PFSK-1 (cell line): ENCODE results near the gene LAD1.

Source experiments
- FOXP2 ChIP-seq: optimal IDR thresholded peaks from 2 replicates; pipeline ENCODE3; 2011; ENCODE audit warnings: borderline replicate concordance, control low read depth, inconsistent platforms; ENCODE audit not compliant: insufficient read depth; ENCODE audit errors: extremely low read length, extremely low read depth
- POLR2AphosphoS5 ChIP-seq: IDR thresholded peaks from 2 replicates; pipeline ENCODE4 v1.6.1; 2012; ENCODE audit warnings: low read depth, mild to moderate bottlenecking, control low read depth, low read length, moderate library complexity
- SIN3A ChIP-seq: IDR thresholded peaks from 2 replicates; pipeline ENCODE4 v1.6.1; 2012; ENCODE audit warnings: mild to moderate bottlenecking, low read length, moderate library complexity, borderline replicate concordance; ENCODE audit not compliant: insufficient read depth
- TAF1 ChIP-seq: IDR thresholded peaks from 2 replicates; pipeline ENCODE4 v1.6.1; 2012; ENCODE audit warnings: low read length, control low read depth, borderline replicate concordance; ENCODE audit not compliant: insufficient read depth
- TF ChIP-seq, protein P1 (sequence below), 2 experiments: IDR thresholded peaks; 2 replicates each; pipeline versions ENCODE4 v1.6.1 to v1.8.0; 2011 to 2012; ENCODE audit warnings: low read depth in 2 of 2, low read length in 2 of 2, control low read depth in 1 of 2, inconsistent platforms in 1 of 2, mild to moderate bottlenecking in 1 of 2, moderate library complexity in 1 of 2; ENCODE audit not compliant: insufficient read depth in 1 of 2

The LAD1 gene

DNA sequence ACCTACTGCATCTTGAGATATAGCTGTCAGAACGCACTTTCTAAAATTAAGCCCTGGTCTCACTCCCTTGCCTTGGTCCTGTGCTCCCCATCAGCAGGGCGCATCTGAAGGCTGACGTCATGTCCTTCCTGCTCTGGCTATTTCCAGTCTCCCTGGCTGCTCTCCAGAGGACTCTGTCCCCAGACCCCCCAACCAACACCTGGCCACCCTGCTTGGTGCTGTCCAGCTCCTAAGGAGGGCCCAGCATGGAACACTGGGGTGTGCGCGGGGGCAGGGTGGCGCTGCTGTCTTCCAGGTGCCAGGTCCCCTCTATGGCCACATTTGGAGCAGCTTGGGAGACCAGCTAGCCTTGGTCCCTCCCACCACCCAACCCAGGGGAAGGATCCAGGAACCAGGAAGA lies 29.9 kb downstream of the LAD1 start:
- TF ChIP-seq FOXP2, result no peak
- TF ChIP-seq, protein P1, sequence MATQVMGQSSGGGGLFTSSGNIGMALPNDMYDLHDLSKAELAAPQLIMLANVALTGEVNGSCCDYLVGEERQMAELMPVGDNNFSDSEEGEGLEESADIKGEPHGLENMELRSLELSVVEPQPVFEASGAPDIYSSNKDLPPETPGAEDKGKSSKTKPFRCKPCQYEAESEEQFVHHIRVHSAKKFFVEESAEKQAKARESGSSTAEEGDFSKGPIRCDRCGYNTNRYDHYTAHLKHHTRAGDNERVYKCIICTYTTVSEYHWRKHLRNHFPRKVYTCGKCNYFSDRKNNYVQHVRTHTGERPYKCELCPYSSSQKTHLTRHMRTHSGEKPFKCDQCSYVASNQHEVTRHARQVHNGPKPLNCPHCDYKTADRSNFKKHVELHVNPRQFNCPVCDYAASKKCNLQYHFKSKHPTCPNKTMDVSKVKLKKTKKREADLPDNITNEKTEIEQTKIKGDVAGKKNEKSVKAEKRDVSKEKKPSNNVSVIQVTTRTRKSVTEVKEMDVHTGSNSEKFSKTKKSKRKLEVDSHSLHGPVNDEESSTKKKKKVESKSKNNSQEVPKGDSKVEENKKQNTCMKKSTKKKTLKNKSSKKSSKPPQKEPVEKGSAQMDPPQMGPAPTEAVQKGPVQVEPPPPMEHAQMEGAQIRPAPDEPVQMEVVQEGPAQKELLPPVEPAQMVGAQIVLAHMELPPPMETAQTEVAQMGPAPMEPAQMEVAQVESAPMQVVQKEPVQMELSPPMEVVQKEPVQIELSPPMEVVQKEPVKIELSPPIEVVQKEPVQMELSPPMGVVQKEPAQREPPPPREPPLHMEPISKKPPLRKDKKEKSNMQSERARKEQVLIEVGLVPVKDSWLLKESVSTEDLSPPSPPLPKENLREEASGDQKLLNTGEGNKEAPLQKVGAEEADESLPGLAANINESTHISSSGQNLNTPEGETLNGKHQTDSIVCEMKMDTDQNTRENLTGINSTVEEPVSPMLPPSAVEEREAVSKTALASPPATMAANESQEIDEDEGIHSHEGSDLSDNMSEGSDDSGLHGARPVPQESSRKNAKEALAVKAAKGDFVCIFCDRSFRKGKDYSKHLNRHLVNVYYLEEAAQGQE (IDR thresholded peaks at IDR 0.05; ENCODE audit: insufficient read depth in 1 of 2, low read depth in 2 of 2, low read length in 2 of 2), result peak; percentile 57 to 84; a peak in 3 of 4 replicates

DNA sequence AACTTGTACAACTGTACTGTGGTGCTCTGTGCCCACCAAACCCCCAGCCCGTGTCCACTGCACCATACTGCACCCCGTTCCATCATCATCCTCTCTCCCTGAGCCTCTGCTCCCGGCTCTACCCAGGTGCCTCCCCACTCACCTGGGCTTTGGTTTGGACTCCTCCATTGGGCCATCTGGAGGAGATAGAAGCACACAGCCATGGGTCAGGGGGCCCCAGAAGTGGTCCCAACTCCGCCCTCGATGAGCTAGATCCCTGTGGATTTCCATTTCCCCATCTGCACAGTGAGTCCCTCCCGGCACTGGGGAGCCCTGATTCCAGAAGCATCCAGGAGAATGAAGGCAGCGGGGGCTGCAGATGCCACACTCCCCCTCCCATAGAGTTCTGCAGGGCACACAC lies 32.4 kb downstream of the LAD1 start:
- TF ChIP-seq POLR2AphosphoS5 (no peak), FOXP2 (no peak), SIN3A (no peak), TAF1 (no peak)
- TF ChIP-seq, protein P1 (IDR thresholded peaks at IDR 0.05; ENCODE audit: insufficient read depth in 1 of 2, low read depth in 2 of 2, low read length in 2 of 2), result no peak

DNA sequence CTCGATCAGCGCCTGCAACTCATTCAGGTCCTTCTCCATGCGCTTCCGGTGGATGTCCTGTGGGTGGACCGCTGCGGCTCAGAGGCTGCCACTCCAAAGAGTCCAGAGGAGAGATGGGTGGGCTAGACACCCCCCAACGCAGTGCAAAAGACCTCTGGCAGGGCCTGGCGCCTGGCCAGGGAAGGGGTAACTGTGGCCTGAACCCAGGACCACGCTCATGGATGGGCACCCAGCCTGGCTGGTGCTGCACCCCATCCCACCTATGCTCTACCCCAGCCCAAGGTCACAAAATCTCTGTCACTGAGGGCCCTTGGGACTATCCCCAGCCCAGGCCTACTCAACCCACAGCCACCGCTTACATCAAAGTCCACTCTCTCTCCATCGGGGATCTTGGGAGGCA lies 33.9 kb downstream of the LAD1 start:
- TF ChIP-seq, protein P1 (IDR thresholded peaks at IDR 0.05; ENCODE audit: insufficient read depth in 1 of 2, low read depth in 2 of 2, low read length in 2 of 2), result no peak
- no peak for TF ChIP-seq SIN3A

DNA sequence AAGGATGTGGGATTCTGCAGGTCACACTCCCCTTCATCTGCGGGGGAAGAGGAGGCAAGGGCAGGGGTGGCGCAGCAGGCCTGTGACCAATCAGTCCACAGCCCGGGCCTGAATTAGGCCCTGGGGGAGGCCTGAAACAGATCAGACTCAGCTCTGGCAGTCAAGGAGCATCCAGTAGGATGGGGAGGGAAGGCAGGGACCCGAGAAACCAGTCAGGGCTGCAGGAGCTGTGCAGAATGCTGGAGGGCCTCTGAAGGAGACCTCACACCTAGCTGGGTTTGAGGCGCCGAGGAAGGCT lies 34.4 kb downstream of the LAD1 start:
- TF ChIP-seq SIN3A, result no peak
- TF ChIP-seq FOXP2, result no peak

DNA sequence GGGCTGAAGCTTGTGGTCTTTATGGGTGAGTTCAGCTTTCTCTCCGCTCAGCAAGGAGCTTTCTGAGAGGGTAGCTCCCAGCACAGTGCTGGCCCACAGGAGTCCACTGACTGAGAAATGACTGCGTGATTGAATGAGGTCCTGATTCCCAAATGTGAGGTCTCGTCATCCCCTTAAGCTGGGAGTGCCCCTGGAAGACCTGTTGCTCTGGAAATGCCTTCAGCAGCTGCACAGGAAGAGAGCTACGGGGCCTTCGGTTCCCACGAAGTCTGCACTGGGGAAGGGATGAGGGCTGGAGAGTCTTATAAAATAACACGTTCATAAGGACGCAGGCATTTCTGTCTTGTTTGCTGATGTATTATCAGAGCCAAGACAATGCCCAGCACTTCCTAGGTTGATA lies 35.7 kb downstream of the LAD1 start:
- TF ChIP-seq TAF1, result no peak
- TF ChIP-seq FOXP2, result no peak
- no peak for TF ChIP-seq POLR2AphosphoS5

DNA sequence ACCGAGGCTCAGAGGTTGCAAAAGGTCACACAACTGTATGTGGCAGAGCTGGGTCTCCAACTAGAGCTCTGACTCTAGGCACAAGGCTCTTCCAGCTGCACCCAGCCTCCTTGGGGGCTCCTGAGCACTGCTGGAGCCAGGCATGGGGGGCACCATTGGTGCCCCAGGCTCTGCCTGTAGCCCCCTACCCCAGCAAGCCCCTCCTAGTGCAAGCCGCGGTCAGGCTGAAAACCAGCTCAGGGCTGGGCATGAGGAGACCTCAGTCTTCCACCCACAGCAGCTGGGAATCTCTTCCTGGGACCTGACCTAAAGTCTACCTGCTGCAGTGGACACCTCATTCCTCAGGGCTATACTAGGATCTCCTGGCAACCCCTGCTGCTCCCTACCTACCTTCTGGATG lies 36.2 kb downstream of the LAD1 start:
- no peak for TF ChIP-seq FOXP2
- no peak for TF ChIP-seq SIN3A
- no peak for TF ChIP-seq TAF1
- TF ChIP-seq POLR2AphosphoS5, result no peak
- TF ChIP-seq, protein P1 (IDR thresholded peaks at IDR 0.05; ENCODE audit: insufficient read depth in 1 of 2, low read depth in 2 of 2, low read length in 2 of 2), result no peak
